Endometrium (tissue), 2 donors: ENCODE results near the gene CST8.

Experiments
- FAIRE-seq: peaks from 2 replicates; lab custom pipeline; 2012; peaks lifted over from hg19 to GRCh38; lab: Jason Lieb, UNC
- donor health status: control.
- donor health status: control.

CST8 gene

DNA sequence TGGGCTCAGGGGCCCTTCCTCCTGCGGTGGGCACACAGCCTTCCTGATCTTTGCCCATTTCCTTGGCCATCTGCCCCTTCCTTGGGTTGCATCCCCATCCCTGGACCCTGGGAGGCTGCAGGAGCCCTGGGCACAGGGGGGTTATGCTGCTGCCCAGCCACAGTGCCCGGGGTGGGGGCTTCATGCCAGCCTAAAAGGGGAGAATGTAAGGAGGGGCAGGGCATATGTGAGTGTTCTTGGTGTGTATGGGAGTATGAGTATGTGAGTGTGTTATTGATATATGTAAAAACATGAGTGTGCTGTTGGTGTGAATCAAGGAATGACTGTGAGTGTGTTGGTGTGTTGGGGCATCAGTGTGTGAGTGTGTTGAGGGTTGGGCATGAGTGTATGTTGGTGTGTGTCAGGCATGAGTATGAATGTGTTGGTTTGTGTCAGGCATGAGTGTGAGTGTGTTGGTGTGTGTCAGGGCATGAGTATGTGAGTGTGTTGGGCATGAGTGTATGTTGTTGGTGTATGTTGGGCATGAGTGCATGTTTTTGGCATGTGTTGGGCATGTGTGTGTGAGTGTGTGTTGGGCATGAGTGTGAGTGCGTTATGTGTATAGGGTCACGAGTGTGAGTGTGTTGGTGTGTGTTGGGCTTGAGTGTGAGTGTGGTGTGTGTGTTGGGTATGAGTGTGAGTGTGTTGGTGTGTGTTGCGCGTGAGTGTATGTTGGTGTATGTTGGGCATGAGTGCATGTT, 14.7 kb upstream of the CST8 start:
- FAIRE-seq: no peak

DNA sequence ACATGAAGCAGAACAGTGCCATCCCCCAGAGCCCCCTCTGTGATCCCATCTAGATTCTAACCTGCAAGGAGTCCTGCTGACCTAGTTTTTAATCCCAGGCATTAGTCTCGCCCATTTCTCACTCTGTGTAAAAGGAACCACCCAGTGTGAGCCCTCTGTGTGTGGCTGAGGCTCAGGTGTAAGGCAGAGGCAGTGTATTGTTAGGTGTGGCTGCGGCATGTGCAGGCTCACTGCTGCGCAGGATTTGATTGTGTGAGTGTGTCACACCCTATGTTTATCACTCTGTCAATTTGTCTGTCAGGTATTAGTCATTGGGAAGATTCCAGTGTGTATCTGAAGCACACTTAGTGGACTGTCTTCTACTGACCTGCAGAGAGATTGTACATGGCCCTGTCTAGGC, 13.7 kb upstream of the CST8 start:
- FAIRE-seq: no peak

GRCh38 chr20:23479043-23479442, 11.9 kb upstream of the CST8 start:
- FAIRE-seq: no peak

GRCh38 chr20:23482138-23482537, 8.8 kb upstream of the CST8 start:
- FAIRE-seq: no peak

GRCh38 chr20:23484081-23484480, 6.8 kb upstream of the CST8 start:
- FAIRE-seq: no peak

DNA sequence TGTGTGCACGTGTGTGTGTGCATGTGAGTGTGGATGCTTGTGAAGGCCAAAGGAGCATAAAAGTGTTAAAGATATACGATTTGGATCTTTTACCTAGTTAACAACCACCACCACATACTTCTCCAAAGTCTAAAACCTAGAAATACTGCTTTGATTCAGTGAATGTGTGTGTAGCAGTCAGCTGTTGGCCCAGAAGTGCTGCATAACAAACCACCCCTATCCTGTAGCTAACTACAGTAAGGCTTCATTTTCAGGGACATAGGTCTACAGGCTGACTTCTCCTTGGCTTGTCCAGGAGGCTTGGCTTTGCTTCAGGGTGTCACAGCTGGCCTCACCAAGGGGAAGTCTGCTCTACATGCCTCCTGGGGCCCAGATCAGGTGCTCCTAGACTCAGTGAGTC, 2.4 kb upstream of the CST8 start:
- no peak for FAIRE-seq

- FAIRE-seq: no peak
These were observed 1.9 kb upstream of the CST8 start for GRCh38 chr20:23488996-23489395.

DNA sequence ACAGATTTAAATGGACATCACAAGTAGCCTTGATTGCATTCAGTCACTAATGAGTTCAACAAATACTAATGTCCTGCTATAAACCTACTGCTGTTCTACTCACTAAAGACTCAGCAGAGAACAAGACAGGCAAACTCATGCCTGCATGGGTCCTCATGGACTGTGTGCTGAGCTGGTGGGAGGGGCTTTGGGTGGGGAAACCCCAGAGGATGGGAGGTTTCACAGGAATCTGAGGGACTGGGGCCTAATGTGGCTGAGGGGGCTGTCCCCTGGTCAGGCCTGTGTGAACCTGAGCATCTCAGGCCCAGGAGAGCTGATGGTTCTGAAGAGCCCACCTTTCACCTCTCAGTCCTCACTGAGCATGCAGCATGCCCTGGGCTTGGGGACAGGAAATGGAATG, 1.4 kb downstream of the CST8 start:
- no peak for FAIRE-seq

GRCh38 chr20:23493172-23493772, 2.4 kb downstream of the CST8 start:
- FAIRE-seq: no peak

GRCh38 chr20:23497536-23497935, 6.6 kb downstream of the CST8 start:
- FAIRE-seq: no peak

DNA sequence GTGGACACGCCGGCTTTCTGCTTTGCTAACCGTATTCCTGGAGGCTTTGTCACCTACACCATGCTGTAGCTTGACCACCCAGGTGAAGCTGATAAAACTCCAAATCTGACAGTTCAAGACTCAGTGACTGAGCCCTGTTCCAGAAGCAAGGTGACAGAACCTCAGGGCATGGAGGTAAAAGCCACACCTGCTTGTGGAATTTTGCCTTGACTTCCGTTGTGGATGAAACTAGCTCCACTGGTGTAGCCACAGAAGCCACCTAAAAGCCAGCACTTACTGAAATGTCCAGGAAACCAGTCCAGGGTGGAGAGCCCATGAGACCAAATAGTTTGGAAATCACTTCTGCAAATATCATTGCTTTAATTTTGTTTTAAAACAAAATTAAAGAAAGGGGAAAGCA, 11.0 kb downstream of the CST8 start:
- FAIRE-seq: no peak

GRCh38 chr20:23503649-23504048, 12.7 kb downstream of the CST8 start:
- FAIRE-seq: no peak

DNA sequence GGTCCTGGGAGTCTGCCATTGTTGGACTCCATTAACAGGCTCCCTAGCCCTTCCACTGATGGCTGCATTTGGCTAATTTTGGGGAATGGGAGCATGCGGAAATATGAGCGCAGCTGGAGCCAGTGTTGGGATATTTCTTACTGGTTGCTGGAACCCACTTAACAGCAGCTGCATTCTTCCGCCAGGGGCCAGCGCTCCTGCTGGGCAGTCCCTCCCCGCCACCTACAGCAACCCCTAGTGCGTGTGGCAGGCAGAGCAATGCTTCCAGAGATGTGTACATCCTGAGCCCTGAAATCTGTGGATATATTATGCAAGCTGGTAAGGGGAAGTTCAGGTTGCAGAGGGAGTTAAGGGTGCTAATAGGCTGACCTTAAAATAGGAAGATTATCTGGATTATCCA, 16.4 kb downstream of the CST8 start:
- no peak for FAIRE-seq

- no peak for FAIRE-seq
These were observed 17.7 kb downstream of the CST8 start for GRCh38 chr20:23508449-23509229.

DNA sequence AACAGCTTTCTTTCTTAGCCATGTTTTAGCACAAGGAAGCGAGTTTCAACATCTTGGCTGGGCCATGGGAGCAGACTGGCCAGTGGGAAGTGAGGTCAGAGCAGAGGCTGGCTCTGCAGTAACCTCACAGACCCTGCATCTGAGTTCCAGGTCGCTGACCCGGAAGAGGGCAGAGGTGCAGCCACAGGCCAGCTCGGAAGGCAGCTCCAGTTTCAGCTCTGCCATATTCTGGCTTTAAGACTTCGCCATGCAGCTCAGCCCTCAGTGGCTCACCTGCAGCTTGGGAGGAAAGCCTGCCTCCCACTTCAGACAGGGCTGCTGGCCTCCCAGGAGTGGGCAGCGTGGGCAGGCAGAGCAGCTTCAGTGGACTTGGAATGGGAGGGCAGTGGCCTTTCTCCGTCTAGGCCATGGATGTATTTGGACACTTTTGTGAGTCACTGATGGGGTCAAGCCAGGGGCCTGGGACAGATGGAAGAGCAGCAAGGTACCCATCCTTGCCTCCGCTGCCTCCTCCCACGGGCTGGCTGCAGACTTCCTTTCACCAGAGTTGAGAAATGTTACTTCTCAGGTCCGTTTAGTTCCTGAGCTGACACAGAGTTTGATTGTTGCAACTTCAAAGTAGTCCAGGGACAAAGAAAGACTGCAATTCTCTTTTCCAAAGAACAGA, 18.5 kb downstream of the CST8 start:
- FAIRE-seq: no peak

DNA sequence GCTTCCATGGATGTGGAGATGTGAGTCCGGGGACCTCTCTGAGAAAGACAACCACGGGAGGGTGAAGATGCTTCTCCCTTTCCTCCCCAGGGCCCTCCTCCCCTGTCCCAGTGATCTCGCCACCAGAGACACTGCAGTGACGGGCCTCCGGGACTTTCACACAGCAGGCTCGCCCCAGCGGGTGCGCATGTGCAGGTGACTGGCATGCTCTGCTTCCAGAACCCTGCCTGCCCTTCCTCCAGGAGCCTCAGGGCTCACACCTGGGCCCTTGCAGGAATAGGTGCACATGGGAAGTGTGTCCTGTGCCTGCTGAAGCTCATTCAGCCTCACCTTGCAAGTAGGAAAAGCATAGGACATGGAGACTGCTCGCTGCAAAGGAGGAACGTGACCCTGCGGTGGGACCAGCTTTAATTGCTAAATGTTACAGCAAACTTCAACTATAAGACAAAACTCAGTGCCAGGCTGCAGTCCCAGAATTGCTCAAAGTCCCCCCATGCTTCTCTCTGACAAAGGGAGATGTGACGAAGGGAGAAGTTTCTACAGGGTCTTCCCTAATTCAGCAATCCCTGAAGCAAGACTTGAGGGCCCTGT, 19.2 kb downstream of the CST8 start:
- no peak for FAIRE-seq

- FAIRE-seq: no peak
These were observed 22.2 kb downstream of the CST8 start for GRCh38 chr20:23513164-23513563.

- no peak for FAIRE-seq
These were observed 23.9 kb downstream of the CST8 start for GRCh38 chr20:23514848-23515247.

DNA sequence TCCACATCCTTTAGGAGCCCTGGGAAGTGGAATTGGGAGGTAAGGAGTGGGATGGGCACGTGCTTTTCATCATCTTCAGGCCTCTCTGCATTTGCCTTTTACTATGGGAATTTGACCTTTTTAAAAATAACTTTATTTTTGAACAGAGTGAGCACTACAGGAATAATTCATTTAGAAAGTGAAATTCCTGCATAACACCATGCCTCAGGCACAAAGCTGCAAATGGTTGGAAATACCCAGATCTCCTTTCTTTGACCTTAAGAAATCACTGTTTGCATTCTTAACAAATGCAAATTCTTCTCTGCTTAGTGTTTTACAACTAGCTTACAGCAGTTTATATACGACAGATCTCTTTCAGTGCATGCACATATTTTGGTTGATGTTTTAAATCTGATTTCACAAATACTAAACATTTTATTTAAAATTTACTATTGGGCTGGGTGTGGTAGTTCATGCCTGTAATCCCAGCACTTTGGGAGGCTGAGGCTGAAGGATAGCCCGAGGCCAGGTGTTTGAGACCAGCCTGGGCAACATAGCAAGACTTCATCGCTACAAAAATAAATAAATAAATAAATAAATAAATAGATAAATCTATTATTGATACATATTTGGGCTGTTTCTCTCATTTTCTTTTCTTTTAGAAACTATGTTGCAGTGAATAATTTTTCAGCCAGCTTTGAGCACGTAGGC, 24.5 kb downstream of the CST8 start:
- FAIRE-seq: peak; percentile 66

GRCh38 chr20:23517719-23518118, 26.8 kb downstream of the CST8 start:
- FAIRE-seq: no peak

DNA sequence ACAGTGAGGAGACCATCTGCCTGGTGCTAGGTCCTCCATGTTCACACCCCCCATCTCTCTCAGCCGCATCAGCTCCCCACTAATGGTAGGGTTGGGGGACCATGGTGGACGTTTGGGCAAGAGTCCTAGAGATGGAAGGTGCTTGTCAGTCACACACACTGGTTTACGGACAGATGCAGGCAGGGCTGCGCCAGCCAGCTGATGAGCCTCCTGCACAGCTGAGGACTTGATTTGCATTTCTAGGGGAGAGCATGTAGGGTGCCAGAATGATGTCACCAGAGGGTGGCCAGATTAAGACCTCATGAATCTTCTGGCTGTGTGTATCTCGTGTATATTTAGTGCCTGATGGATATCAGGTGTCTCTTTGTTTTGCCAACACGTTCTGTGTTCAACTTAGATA, 28.6 kb downstream of the CST8 start:
- no peak for FAIRE-seq

- FAIRE-seq: no peak
These were observed 29.3 kb downstream of the CST8 start for GRCh38 chr20:23520185-23520584.
